GM19467 (cell line): Measurements from ENCODE around the gene LRRC4C.

Experiments
- ATAC-seq: cut with Tn5 transposase; IDR thresholded peaks from one replicate; pipeline ENCODE4 v1.9.1; 2021; ENCODE audit warnings: mild to moderate bottlenecking, moderate library complexity; ENCODE audit not compliant: unreplicated experiment

Gene LRRC4C

GRCh38 chr11:41419901-41420300 is 39.6 kb downstream of the LRRC4C start:
- ATAC-seq: no peak

DNA sequence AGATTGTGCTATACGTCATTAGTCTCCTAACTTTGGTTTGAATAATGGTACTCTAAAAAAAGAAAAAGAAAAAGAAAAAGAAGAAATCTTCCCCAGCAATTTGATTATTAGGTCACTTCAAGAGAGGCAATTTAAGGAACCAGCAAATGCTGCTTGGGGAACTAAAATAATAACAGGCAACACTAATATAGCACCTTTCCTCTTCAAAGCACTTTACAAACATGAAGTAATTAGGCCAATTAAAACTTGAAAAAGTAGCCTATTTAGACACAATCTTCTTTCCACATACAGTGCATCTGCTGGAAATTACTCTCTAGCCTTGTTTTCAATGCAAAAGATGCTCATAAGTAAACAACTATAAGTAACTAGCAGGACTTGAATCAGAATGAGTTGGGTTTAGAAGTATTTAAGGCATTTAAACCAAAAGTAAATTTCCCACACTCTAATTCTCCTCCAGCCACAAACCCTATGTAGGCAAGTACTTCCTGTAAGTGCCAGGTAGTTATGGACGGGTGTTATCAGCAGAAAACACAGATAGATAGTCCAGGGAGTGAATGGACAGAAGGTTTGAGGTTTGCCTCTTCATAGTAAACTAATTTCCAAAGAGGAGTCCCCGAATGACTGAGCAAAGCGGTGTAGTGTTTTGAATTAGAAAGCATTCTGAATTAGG is 44.5 kb downstream of the LRRC4C start:
- ATAC-seq: no peak

DNA sequence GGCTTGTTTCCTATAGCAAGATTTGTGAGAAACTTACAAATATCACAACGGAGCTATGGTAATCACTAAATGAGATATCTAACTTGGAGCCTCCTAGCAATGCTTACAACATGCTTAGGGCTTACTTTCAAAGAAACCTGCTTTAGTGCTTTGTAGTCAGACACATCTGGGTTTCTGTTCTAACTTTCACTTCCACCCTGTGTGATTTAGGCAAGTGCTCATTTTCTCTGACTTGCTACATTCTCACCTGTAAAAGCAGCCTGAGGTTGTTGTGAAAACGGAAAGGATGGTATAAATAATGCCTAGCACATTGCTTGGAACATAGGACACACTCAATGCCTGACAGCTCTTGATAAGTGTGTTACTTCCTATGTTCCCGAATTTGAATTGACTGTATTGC is 45.6 kb downstream of the LRRC4C start:
- no peak for ATAC-seq

GRCh38 chr11:41405812-41406211 is 53.6 kb downstream of the LRRC4C start:
- ATAC-seq: no peak

- ATAC-seq: no peak
These were observed 55.3 kb downstream of the LRRC4C start for GRCh38 chr11:41404109-41404508.

DNA sequence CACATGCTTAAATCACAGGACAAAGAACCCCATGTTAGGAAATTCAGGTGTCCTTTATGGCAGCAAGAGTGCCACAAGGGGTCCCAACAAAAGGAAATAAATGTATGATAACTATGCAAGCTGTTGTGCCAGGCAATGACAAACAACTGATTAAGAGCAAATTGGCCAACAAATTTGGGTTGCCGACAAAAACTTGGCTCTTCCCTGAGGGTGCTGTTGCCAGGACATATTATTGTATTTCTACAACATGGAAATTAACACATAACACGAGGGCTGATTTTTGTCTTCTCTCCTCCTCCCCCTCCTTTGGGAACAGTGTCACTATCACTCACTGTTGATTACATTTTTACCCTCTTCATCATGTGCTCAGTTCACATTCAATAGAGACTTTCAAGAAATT is 56.0 kb downstream of the LRRC4C start:
- ATAC-seq: no peak

DNA sequence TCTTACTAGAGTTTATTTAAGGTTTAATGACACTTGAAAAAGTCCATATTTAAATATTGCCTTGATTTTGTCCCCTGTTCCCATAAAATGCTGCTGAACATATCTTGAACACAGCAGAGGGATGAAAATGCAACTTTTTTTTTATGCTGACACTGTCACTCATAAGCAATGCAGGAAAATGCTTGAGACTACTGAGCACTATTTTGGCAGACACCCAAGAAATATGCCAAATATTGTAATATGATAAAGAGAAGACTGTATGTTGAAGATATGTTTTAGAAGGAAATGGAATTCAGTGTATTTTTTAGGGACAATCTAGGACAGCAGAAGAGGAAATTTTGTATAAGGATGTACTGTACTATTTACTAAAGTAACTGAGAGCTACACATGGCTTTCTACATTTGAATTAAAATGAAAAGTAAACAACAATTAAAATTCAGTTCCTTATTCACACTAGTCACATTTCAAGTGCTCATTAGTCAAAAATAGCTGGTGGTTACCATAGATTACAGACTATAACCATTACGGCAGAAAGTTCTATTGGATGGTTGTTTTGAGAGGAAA is 58.6 kb downstream of the LRRC4C start:
- no peak for ATAC-seq

DNA sequence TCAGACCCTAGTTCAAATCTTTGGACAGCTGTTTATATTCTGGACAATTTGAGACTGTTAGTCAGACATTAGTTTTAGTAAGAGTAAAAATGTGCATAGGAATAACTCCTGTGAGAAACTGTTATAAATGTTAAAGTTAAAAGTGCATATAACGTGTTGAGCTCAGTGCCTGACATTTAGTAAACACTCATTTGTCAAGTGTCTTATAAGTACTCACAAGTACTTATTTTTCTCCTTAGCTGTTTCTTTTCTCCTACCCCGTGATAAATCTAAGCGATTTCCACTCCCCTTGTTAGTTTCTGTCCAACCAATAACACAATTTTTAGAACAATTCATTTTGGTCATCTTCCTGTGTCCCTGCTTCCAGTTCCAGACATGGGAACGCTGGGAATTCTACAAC is 59.3 kb downstream of the LRRC4C start:
- no peak for ATAC-seq

- ATAC-seq: no peak
These were observed 60.1 kb downstream of the LRRC4C start for GRCh38 chr11:41399323-41399722.

GRCh38 chr11:41398175-41398574 is 61.3 kb downstream of the LRRC4C start:
- ATAC-seq: no peak

GRCh38 chr11:41394521-41395195 is 64.8 kb downstream of the LRRC4C start:
- ATAC-seq: no peak

DNA sequence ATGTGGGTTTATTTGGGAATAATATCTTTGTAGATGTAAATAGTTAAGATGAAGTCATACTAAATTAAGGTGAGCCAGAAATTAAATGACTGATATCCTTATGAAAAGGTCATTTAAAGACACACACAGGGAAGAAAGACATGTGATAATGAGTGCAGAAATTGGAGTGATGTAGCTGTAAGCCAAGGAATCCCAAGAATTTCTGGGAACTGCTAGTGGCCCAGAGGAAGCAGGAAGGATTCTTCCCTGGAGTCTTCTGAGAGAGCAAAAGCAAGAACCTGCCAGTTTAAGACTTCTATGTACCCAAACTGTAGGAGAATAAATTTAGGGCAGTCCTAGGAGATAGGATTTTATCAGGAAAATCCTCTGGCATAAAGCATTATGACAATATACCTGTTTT is 66.9 kb downstream of the LRRC4C start:
- ATAC-seq: no peak

DNA sequence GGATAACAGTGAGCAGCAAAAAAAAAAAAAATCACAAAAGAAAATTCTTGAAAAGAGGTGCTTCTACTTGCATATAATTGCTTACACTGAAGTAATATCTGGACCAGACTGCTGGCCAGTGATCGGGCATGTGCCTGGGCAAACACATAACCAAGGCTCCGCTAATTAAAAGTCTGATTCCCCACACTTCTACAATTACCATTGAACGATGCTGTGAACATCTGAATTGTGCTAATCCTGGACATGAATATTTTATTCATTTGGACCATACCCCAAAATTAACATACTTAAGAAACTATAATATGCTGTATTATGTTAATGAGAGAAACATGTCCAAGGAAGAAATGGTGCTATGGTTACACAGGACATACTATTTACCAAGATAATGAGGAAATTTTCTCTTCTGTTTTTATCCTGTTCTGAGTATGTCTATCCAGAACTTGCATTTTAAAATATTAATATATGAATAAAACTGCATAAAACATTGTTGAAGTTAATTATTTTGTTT is 69.8 kb downstream of the LRRC4C start:
- no peak for ATAC-seq

- no peak for ATAC-seq
These were observed 75.1 kb downstream of the LRRC4C start for GRCh38 chr11:41384329-41384728.

DNA sequence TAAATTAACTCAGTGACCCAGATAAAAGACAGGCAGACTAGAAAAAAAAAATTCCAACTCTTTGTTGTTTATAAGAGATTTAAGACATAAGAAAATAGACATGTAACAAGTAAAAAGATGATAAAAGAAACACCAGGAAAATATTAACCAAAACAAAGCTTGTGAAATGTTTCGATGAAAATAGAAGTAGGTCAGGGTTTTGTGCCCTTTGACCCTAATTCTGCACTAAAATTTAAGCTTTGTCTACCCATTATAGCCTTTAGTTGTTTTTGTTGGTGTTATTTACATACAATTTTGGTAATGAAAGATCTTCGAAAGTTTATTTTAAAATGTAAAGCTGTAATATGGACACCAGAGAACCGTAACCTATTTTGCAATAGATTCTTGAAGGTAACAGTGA is 75.7 kb downstream of the LRRC4C start:
- ATAC-seq: no peak

DNA sequence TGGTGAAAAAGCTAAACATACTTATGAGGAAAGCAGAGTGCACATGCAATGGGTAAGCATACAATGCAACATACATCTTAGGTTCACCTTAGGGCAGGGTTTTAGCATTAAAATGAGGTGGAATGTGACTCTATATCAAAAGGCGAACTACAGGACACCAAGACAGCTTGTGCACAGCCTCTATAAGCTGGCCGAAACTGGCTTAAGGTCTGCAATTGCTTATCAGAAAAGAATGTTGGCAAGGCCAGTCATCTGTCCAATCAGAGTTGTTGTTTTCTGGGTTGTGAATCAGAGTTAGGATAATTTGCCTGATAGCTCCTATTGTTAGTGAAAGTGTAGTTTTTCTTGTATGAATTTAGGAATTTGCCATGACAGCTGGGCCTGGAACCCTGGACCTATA is 76.5 kb downstream of the LRRC4C start:
- ATAC-seq: no peak

DNA sequence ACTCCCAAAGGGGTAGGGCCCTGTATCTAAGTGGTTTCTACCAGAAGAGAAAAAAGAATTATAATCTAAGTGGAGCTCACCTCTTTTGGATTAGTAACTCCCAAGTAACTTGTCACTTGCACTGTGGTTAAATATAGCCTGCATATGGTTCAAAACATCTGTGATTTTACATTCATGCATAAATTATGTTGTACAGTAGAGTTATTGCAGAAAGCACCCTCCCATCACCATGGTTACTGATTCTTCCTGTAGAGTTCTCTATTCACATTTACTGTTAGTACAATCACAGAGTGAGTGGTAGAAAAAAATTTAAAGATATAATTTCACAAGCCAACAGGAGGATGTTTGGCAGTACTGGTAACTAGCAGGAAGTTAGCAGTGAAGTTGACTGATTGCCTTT is 80.4 kb downstream of the LRRC4C start:
- ATAC-seq: no peak

- ATAC-seq: no peak
These were observed 81.6 kb downstream of the LRRC4C start for GRCh38 chr11:41377709-41378394.

GRCh38 chr11:41351825-41352224 is 107.6 kb downstream of the LRRC4C start:
- no peak for ATAC-seq

GRCh38 chr11:41346042-41346441 is 113.4 kb downstream of the LRRC4C start:
- ATAC-seq: no peak

DNA sequence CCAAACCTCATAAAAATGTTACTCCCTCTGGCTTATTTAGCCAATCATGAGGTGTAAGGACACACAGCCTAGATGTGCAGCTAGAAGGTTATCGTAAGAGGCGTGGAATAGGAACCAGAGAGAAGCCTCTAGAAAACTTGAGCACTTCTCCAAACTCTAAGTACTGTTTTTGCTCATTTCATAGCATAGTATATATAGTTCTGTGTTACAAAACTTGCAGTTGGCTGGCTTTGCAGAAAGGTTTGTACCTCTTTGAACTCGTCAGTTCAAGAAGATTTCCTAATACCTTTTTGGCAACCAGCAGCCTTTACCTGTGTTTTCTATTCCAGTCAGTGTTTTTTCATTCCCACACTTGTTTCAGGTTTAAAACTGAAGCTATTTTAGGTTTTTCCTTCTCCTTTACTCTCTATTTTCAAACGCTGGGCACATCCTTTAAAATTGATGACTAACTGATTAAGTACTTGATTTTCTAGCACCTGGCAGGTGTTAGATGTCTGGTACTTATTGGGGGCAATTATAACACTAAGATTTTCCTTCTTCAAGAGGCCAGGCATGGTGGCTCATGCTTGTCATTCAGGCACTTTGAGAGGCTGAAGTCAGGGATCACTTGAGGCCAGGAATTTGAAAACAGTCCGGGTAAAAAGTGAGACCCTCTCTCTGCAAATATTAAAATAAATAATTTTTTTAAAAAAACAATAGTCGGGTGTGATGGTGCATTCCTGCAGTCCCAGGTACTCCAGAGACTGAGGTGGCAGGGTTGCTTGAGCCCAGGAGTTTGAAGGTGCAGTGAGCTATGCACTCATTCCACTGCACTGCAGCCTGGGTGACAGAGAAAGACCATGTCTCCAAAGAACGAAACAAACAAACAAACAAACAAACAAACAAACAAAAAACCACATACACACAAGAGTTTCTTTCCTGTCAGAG is 125.2 kb downstream of the LRRC4C start:
- ATAC-seq: no peak
